ENCODE results near the gene DLX3. TPM values are rescaled to one million over a fixed set of nuclear protein-coding genes. Genes with fewer than 3 reads are reported as not detected.

DLX3 gene
- total and polyA plus RNA-seq, 2 of the 8 experiments (the other 6 are each of a cell fraction or from before 2014, with no cell fraction given), result 0.15 to 0.20 TPM

DNA sequence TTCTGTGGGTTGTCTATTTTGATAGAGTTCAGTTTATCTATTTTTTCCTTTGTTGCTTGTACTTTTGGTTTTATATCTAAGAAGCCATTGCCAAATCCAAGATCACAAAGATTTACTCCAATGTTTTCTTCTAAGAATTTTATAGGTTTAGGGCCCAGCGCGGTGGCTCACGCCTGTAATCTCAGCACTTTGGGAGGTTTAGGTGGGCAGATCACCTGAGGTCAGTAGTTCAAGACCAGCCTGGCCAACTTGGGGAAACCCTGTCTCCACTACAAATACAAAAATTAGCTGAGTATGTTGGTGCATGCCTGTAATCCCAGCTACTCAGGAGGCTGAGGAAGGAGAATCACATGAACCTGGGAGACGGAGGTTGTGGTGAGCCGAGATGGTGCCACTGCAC, 47.2 kb upstream of the DLX3 start:
- TF ChIP-seq SIN3A (conservative IDR thresholded peaks at IDR 0.05 in 1 of 2, IDR thresholded peaks at IDR 0.05 in 1 of 2; ENCODE audit: low read depth in 1 of 2, low read length in 2 of 2) (no peak), GTF2F1 (IDR thresholded peaks at IDR 0.05; ENCODE audit: borderline replicate concordance, low read depth, low read length) (no peak), CBX5 (IDR thresholded peaks at IDR 0.05; ENCODE audit: low read depth, low read length) (no peak), SIX5 (IDR thresholded peaks at IDR 0.05; ENCODE audit: low read depth, low read length) (no peak)
- TF ChIP-seq, protein P1, sequence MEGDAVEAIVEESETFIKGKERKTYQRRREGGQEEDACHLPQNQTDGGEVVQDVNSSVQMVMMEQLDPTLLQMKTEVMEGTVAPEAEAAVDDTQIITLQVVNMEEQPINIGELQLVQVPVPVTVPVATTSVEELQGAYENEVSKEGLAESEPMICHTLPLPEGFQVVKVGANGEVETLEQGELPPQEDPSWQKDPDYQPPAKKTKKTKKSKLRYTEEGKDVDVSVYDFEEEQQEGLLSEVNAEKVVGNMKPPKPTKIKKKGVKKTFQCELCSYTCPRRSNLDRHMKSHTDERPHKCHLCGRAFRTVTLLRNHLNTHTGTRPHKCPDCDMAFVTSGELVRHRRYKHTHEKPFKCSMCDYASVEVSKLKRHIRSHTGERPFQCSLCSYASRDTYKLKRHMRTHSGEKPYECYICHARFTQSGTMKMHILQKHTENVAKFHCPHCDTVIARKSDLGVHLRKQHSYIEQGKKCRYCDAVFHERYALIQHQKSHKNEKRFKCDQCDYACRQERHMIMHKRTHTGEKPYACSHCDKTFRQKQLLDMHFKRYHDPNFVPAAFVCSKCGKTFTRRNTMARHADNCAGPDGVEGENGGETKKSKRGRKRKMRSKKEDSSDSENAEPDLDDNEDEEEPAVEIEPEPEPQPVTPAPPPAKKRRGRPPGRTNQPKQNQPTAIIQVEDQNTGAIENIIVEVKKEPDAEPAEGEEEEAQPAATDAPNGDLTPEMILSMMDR (IDR thresholded peaks at IDR 0.05; ENCODE audit: control extremely low read depth in 1 of 3, insufficient read depth in 1 of 3, low read depth in 1 of 3, low read length in 3 of 3), result no peak
- Histone ChIP-seq H3K23me2 (ENCODE audit: low read depth, low read length) (no peaks in the 10 kb centered on the region), H2AK5ac (ENCODE audit: low read depth, low read length) (no peak overlapping the region), H3K4me1 (replicated peaks in 1 of 4; ENCODE audit: control insufficient read depth in 3 of 4, insufficient read depth in 4 of 4, low read length in 3 of 4) (peaks cover 0 to 3% (median under 1%) of the 10 kb centered on the region in 4 experiments; a peak in 3 of 7 replicates), H2BK120ac (replicated peaks; ENCODE audit: low read depth, low read length) (no peak overlapping the region), H2BK20ac (ENCODE audit: low read length) (no peak overlapping the region), H3K27ac (ENCODE audit: low read depth, low read length) (no peak overlapping the region), H4K5ac (ENCODE audit: insufficient read length, low read depth, low read length) (no peak overlapping the region), H3K36me3 (ENCODE audit: control insufficient read depth in 2 of 4, insufficient read depth in 4 of 4, low read length in 3 of 4) (no peaks in the 10 kb centered on the region), H3K4ac (replicated peaks; ENCODE audit: insufficient read length, low read depth, low read length) (no peak overlapping the region), H3K56ac (replicated peaks; ENCODE audit: insufficient read length, low read depth, low read length) (no peak overlapping the region), H4K91ac (replicated peaks; ENCODE audit: insufficient read length, low read length) (no peak overlapping the region), H4K8ac (ENCODE audit: extremely low read depth, insufficient read depth, low read length) (no peak overlapping the region), H2BK5ac (ENCODE audit: low read depth, low read length) (no peak overlapping the region), H3K4me2 (ENCODE audit: insufficient read depth in 1 of 2, low read depth in 2 of 2, low read length in 2 of 2) (no peak overlapping the region), H2BK12ac (ENCODE audit: low read depth, low read length) (no peak overlapping the region), H2AFZ (ENCODE audit: low read length) (no peak overlapping the region), H3K27me3 (replicated peaks in 1 of 4; ENCODE audit: control insufficient read depth in 3 of 4, extremely low read depth in 1 of 4, insufficient read depth in 3 of 4, low read length in 3 of 4) (no peaks in the 10 kb centered on the region; a peak in 1 of 7 replicates), H4K20me1 (replicated peaks in 1 of 2; ENCODE audit: control insufficient read depth in 1 of 2, insufficient read depth in 2 of 2, low read length in 2 of 2) (no peaks in the 10 kb centered on the region), H3K79me1 (ENCODE audit: low read depth, low read length) (no peaks in the 10 kb centered on the region), H3K9me3 (ENCODE audit: insufficient read depth in 2 of 2, low read depth in 1 of 2, low read length in 1 of 2) (no peaks in the 10 kb centered on the region), H2BK15ac (ENCODE audit: low read length) (no peak overlapping the region), H3K23ac (ENCODE audit: insufficient read length) (no peak overlapping the region), H3K4me3 (ENCODE audit: extremely low read depth in 1 of 4, insufficient read depth in 2 of 4, low read depth in 3 of 4, low read length in 4 of 4) (no peak overlapping the region), H3K9ac (replicated peaks in 1 of 4; ENCODE audit: extremely low read depth in 1 of 4, low read depth in 3 of 4, low read length in 3 of 4) (no peak overlapping the region), H3K14ac (ENCODE audit: insufficient read length) (no peak overlapping the region), H3K79me2 (ENCODE audit: control insufficient read depth in 1 of 2, insufficient read depth in 2 of 2, low read length in 2 of 2) (no peaks in the 10 kb centered on the region), H3K18ac (ENCODE audit: extremely low read depth, low read length) (no peak overlapping the region)
- no peak for DNase-seq (ENCODE audit: low read depth in 1 of 2, low spot score in 2 of 2)
- WGBS, 2 experiments (ENCODE audit: extremely low coverage in 1 of 2, insufficient coverage in 1 of 2, insufficient read length in 1 of 2, insufficient replicate concordance in 2 of 2, low coverage in 1 of 2, low lambda C conversion rate in 2 of 2, missing lambda C conversion rate in 1 of 2), result 90% methylated on average over 5 of the region's 5 CpGs; no CpG with 5 or more reads in 1 of the 2 experiments
- ChIA-PET POLR2A (ENCODE audit: partially characterized antibody) (interaction anchor here (1.5 kb wide), 1 partner anchor 13 kb away, joined by 3 read pairs; no protein-coding TSS in a partner anchor), CTCF (ENCODE audit: partially characterized antibody) (interaction anchor here (1.0 to 1.1 kb wide), 2 partner anchors 15 to 45 kb away, joined by 3 read pairs; no protein-coding TSS in a partner anchor)
- FAIRE-seq, result no peak
